Right ventricle myocardium superior (tissue), 1 donor: ENCODE data around the gene RAB37. TPM values are rescaled to one million over a fixed set of nuclear protein-coding genes. Genes with fewer than 3 reads are reported as not detected.

Experiments
- ATAC-seq: fragments of 200-7000 bp; cut with Tn5 transposase; one replicate; pipeline ENCODE4 v1.9.1; 2020; ENCODE audit warnings: mild to moderate bottlenecking; ENCODE audit not compliant: poor library complexity
- DNase-seq: peaks from one replicate; pipeline ENCODE4 v3.0.0-alpha.2; 2020
- intact Hi-C: fragments of 100-400 bp; cut with DNase I; formaldehyde crosslinking; loops from one replicate; pipeline ENCODE4 v1.11.2; 2022
- microRNA-seq: library from miRNA; unstranded; fragments of <30 nt; microRNA quantifications from one replicate; pipeline ENCODE4 v1.2.0, GENCODE V29; 2020
- total RNA-seq: library from RNA; stranded (reverse); fragmentation: NEBNext Ultra II Directional; extraction: Animal tissue kit (Norgen Biotek cat#: 25700); gene quantifications from one replicate; pipeline ENCODE4 v1.2.1, GENCODE V29; 2021
- donor health status: DM: no; HTN: yes; CAD: no; lungs with severe emphysema.

RAB37 gene
- total RNA-seq, 1 donor from 2014 or later: 4.1 TPM

- ATAC-seq (no peak), DNase-seq (no peak)
- intact Hi-C loops: no loop called here
Measured at GRCh38 chr17:74785096-74785980, 48.3 kb downstream of the RAB37 start.

GRCh38 chr17:74785981-74786360 is 48.9 kb downstream of the RAB37 start:
- no peak for DNase-seq
- ATAC-seq: no peak
- intact Hi-C loops: no loop called here

- intact Hi-C loops: no loop called here
Measured at GRCh38 chr17:74786431-74787055, 49.5 kb downstream of the RAB37 start.

GRCh38 chr17:74790161-74791058 is 53.4 kb downstream of the RAB37 start:
- intact Hi-C loops: loop anchor here (1.0 kb wide), 1 partner anchor 73 kb away; no protein-coding TSS in a partner anchor
- no peak for DNase-seq
- ATAC-seq: no peak

More at GRCh38 chr17:74786431-74787055, 49.5 kb downstream of the RAB37 start:
- peak; percentile 59 for DNase-seq
- peak; percentile 55 for ATAC-seq

GRCh38 chr17:74792586-74793105 is 55.6 kb downstream of the RAB37 start:
- ATAC-seq (no peak), DNase-seq (no peak)
- intact Hi-C loops: no loop called here

GRCh38 chr17:74795327-74796020 is 58.4 kb downstream of the RAB37 start:
- no peak for DNase-seq
- ATAC-seq: no peak
- intact Hi-C loops: no loop called here

GRCh38 chr17:74796211-74796610 is 59.2 kb downstream of the RAB37 start:
- no peak for DNase-seq
- peak; percentile 64 for ATAC-seq
- intact Hi-C loops: no loop called here

- ATAC-seq (no peak), DNase-seq (no peak)
- intact Hi-C loops: no loop called here
Measured at GRCh38 chr17:74796866-74797265, 59.8 kb downstream of the RAB37 start.

Small RNAs within 50 kb of the gene (microRNA-seq; reads per million reads assigned to microRNA genes)
- gene MIR3615: 5.5 reads per million, percentile 15 among the genes with 10 or more reads in this experiment

Other genes starting within 250 kb of the RAB37 start
- 0.16 TPM for gene CD300LB, start 205.8 kb upstream of the RAB37 start, total RNA-seq
- 1.00 TPM for gene CD300C, start 191.1 kb upstream of the RAB37 start, total RNA-seq
- not detected for gene CD300H, start 169.7 kb upstream of the RAB37 start, total RNA-seq
- not detected for gene CD300LD, start 145.0 kb upstream of the RAB37 start, total RNA-seq
- gene CD300E, start 113.5 kb upstream of the RAB37 start, total RNA-seq: 0.38 TPM
- gene CD300LF, start 24.3 kb upstream of the RAB37 start, total RNA-seq: not detected
- 13.7 TPM for gene NHERF1, start 11.4 kb downstream of the RAB37 start, total RNA-seq
- 18.6 TPM for gene NAT9, start 39.1 kb downstream of the RAB37 start, total RNA-seq
- 0.65 TPM for gene GRIN2C, start 122.6 kb downstream of the RAB37 start, total RNA-seq
- gene FDXR, start 135.7 kb downstream of the RAB37 start, total RNA-seq: 4.6 TPM
- gene FADS6, start 156.4 kb downstream of the RAB37 start, total RNA-seq: not detected
- not detected for gene USH1G, start 186.0 kb downstream of the RAB37 start, total RNA-seq
- not detected for gene OTOP2, start 187.0 kb downstream of the RAB37 start, total RNA-seq
- gene OTOP3, start 198.6 kb downstream of the RAB37 start, total RNA-seq: not detected
- gene HID1, start 235.5 kb downstream of the RAB37 start, total RNA-seq: 9.0 TPM